Liver (tissue), 9 donors: ENCODE data around the gene CUX1. TPM values are rescaled to one million over a fixed set of nuclear protein-coding genes. Genes with fewer than 3 reads are reported as not detected.

Experiments
- DNase-seq: peaks from one replicate; pipeline ENCODE4 v3.0.0-alpha.2; 2017; ENCODE audit warnings: low spot score
- H3K27ac ChIP-seq, 2 donors: one replicate each; pipeline ENCODE4 v1.7.0; 2013; ENCODE audit warnings: inconsistent platforms in 2 of 2, low read length in 2 of 2, control low read depth in 1 of 2, low read depth in 1 of 2, mild to moderate bottlenecking in 1 of 2
- H3K27me3 ChIP-seq, 4 donors: one replicate each; pipeline versions ENCODE4 v1.6.1 to v1.7.0; 2013; ENCODE audit warnings: low read length in 3 of 4, inconsistent platforms in 1 of 4, mild to moderate bottlenecking in 1 of 4, moderate library complexity in 1 of 4; ENCODE audit not compliant: control insufficient read depth in 4 of 4, insufficient read depth in 4 of 4
- H3K36me3 ChIP-seq, 4 donors: one replicate each; pipeline versions ENCODE4 v1.6.1 to v1.7.0; 2013; ENCODE audit warnings: low read length in 3 of 4, mild to moderate bottlenecking in 3 of 4, low read depth in 1 of 4, moderate library complexity in 1 of 4; ENCODE audit not compliant: control insufficient read depth in 4 of 4, insufficient read depth in 3 of 4
- H3K4me1 ChIP-seq, 4 donors: one replicate each; pipeline versions ENCODE4 v1.6.1 to v1.7.0; 2013; ENCODE audit warnings: low read length in 3 of 4, mild to moderate bottlenecking in 3 of 4, moderate library complexity in 1 of 4; ENCODE audit not compliant: control insufficient read depth in 4 of 4, insufficient read depth in 4 of 4
- H3K4me3 ChIP-seq, 3 donors: one replicate each; pipeline versions ENCODE4 v1.6.1 to v1.7.0; 2013; ENCODE audit warnings: low read length in 3 of 3, control low read depth in 1 of 3, low read depth in 1 of 3, mild to moderate bottlenecking in 1 of 3
- H3K9ac ChIP-seq, 2 donors: one replicate each; pipeline ENCODE4 v1.7.0; 2013; ENCODE audit warnings: low read length in 2 of 2, mild to moderate bottlenecking in 2 of 2, moderate library complexity in 2 of 2, control low read depth in 1 of 2, low read depth in 1 of 2
- H3K9me3 ChIP-seq, 4 donors: one replicate each; pipeline versions ENCODE4 v1.6.1 to v1.7.0; 2013; ENCODE audit warnings: low read length in 3 of 4; ENCODE audit not compliant: control insufficient read depth in 4 of 4
- EGR1 ChIP-seq, 2 donors: IDR thresholded peaks; 2 replicates each; pipeline ENCODE4 v1.6.1; 2016 to 2018; ENCODE audit warnings: antibody characterized with exemption in 2 of 2, low read depth in 2 of 2
- HNF4A ChIP-seq, 2 donors: conservative IDR thresholded peaks; 2 replicates each; pipeline ENCODE4 v1.6.1; 2016; ENCODE audit warnings: antibody characterized with exemption in 2 of 2, mild to moderate bottlenecking in 2 of 2
- MAX ChIP-seq: IDR thresholded peaks from 2 replicates; pipeline ENCODE4 v1.6.1; 2016; ENCODE audit warnings: antibody characterized with exemption
- RAD21 ChIP-seq, 2 donors: IDR thresholded peaks; 2 replicates each; pipeline ENCODE4 v1.6.1; 2016; ENCODE audit warnings: antibody characterized with exemption in 2 of 2, mild to moderate bottlenecking in 2 of 2
- REST ChIP-seq: IDR thresholded peaks from 2 replicates; pipeline ENCODE4 v1.6.1; 2016; ENCODE audit warnings: antibody characterized with exemption, mild to moderate bottlenecking
- SP1 ChIP-seq: IDR thresholded peaks from 2 replicates; pipeline ENCODE4 v1.6.1; 2018; ENCODE audit warnings: antibody characterized with exemption, mild to moderate bottlenecking
- TAF1 ChIP-seq: conservative IDR thresholded peaks from 2 replicates; pipeline ENCODE4 v1.6.1; 2016; ENCODE audit warnings: antibody characterized with exemption, mild to moderate bottlenecking
- YY1 ChIP-seq: IDR thresholded peaks from 2 replicates; pipeline ENCODE4 v1.6.1; 2016; ENCODE audit warnings: antibody characterized with exemption, mild to moderate bottlenecking
- ZBTB33 ChIP-seq: IDR thresholded peaks from 2 replicates; pipeline ENCODE4 v1.6.1; 2016; ENCODE audit warnings: antibody characterized with exemption
- WGBS: extraction: QIAGEN DNeasy Blood & Tissue Kit; methylation state at CpG from one replicate; pipeline ENCODE4 v1.1.7; 2013; 5-methylcytosine and 5-hydroxymethylcytosine counted together
- polyA plus RNA-seq, 2 donors: library from polyadenylated mRNA; stranded (reverse) in 1 of 2; unstranded in 1 of 2; fragments of 200-250 nt in 1 of 2; fragments of >200 nt in 1 of 2; fragmentation: Nextera tagmentation in 1 of 2; extraction: Ambion mirVana in 1 of 2; gene quantifications; one replicate each; pipeline versions ENCODE4 v1.2.1 to v1.2.3, GENCODE V29; 2013 to 2015
- total RNA-seq, 2 donors: library from RNA; depleted of rRNA; stranded (reverse); fragments of >200 nt; gene quantifications; one replicate each; pipeline ENCODE4 v1.2.3, GENCODE V29; 2014
- TF ChIP-seq, protein P1 (sequence below): fragments of 150-350 bp; IDR thresholded peaks from 2 replicates; pipeline ENCODE4 v1.5.1; 2017; ENCODE audit warnings: improper control_type of control experiment, low read depth, low read length; ENCODE audit not compliant: missing input control
- donor health status: healthy.
- donor health status: healthy.
- donor health status: healthy.
- donor health status: healthy.
- donor health status: healthy.

Gene CUX1
- total and polyA plus RNA-seq, 4 donors: 18.6 to 40.6 (median 21.4) TPM

- TF ChIP-seq, protein P1, sequence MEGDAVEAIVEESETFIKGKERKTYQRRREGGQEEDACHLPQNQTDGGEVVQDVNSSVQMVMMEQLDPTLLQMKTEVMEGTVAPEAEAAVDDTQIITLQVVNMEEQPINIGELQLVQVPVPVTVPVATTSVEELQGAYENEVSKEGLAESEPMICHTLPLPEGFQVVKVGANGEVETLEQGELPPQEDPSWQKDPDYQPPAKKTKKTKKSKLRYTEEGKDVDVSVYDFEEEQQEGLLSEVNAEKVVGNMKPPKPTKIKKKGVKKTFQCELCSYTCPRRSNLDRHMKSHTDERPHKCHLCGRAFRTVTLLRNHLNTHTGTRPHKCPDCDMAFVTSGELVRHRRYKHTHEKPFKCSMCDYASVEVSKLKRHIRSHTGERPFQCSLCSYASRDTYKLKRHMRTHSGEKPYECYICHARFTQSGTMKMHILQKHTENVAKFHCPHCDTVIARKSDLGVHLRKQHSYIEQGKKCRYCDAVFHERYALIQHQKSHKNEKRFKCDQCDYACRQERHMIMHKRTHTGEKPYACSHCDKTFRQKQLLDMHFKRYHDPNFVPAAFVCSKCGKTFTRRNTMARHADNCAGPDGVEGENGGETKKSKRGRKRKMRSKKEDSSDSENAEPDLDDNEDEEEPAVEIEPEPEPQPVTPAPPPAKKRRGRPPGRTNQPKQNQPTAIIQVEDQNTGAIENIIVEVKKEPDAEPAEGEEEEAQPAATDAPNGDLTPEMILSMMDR: no peak
- no peak for TF ChIP-seq ZBTB33
Measured at GRCh38 chr7:102203218-102203617, 385.8 kb downstream of the CUX1 start (continued).

GRCh38 chr7:102204212-102204611 lies 386.8 kb downstream of the CUX1 start:
- no peaks in the 10 kb centered on the region for H3K27me3 ChIP-seq
- 98% methylated on average over 16 of the region's 16 CpGs for WGBS
- no peak overlapping the region for H3K4me3 ChIP-seq
- DNase-seq: no peak
- TF ChIP-seq HNF4A (conservative IDR thresholded peaks at IDR 0.05) (no peak), MAX (no peak), RAD21 (IDR thresholded peaks at IDR 0.05) (no peak), SP1 (no peak), YY1 (no peak), REST (no peak), EGR1 (IDR thresholded peaks at IDR 0.05; ENCODE audit: low read depth in 2 of 2) (no peak), TAF1 (no peak)
- TF ChIP-seq, protein P1: no peak
- H3K9me3 ChIP-seq: no peaks in the 10 kb centered on the region
- H3K36me3 ChIP-seq: peaks cover 18 to 57% (median 33%) of the 10 kb centered on the region in 4 donors
- no peak overlapping the region for H3K9ac ChIP-seq
- no peak overlapping the region for H3K27ac ChIP-seq
- H3K4me1 ChIP-seq: peaks cover 0 to 6% (median 1%) of the 10 kb centered on the region in 4 donors
